Occipital lobe (tissue), 2 donors: ENCODE results near the gene SLC49A3. TPM values are rescaled to one million over a fixed set of nuclear protein-coding genes. Genes with fewer than 3 reads are reported as not detected.

Experiments used
- DNase-seq: peaks from one replicate; lab custom pipeline; 2025; lab: John Stamatoyannopoulos, UW
- total RNA-seq: library from RNA; depleted of rRNA; stranded (reverse); fragments of >200 nt; gene quantifications from one replicate; pipeline ENCODE4 v1.2.3, GENCODE V29; 2014

The SLC49A3 gene
- total RNA-seq, 1 donor from 2014 or later = 0.62 TPM

DNA sequence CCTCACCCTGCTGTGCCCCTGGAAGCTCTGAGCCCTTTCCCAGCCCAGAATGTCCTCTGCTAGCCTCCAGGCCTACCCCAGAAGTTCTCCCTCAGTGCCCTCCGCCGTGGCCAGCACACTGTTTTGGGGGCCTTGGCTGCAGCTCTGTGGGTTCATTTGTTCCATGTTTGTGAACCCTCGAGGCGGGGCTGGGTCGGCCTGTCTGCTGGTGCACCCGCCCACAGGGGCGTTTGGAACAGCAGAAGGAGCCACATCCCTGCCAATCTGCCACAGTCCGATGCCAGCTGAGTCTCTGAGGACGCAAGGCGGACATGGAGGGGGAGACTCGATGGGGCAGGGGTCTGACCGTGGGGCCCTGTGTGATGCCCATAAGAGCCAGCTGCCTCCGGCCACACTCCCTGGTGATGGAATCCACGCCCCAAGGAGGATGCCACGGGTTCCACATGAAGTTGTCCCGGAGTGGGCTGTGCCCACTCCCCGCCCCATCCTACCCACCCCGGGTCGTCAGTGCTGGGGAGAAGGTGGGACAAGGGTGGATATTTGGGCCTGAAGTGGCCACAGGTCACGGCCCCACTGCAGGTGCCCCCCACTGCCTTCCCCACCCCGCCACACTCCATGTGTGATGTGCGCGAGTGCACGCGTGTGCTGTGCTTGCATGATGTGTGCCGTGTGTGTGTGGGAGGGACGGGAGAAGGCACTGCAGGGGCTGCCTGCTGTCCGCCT, 22.0 kb downstream of the SLC49A3 start:
- no peak for DNase-seq

GRCh38 chr4:666436-666810, 22.5 kb downstream of the SLC49A3 start:
- no peak for DNase-seq

DNA sequence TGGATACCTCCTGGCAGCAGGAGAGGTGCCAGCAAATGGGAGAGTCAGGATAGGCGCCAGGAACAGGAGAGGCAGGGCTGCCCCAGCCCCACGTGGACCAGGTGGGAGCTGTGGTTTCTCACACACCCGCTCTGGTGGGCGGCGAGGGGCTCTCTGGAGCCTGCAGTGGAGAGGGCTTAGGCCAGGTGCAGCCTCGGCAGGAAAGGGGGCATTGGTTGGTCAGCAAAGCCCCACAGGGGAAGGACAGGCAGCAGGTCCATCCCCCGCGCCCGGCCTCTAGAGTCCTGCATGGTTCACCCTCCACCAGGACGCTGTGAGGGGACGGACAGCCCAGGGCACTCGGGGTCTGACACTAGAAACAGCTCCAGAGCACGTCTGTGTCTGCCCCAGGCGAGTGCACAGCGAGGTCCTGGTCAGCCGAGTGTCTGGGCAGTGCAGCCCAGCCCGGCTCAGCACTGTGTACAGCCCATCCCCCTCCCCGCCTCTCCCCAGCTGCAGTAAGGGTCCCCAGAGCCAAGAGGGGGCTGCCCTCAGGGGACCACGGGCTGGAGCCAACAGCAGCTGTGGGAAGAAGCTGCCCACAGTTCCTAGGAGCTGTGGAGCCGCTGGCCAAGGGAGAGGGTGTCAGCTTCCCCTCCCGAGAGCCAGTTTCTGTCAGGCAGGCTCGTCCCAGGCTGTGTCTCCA, 23.1 kb downstream of the SLC49A3 start:
- no peak for DNase-seq

GRCh38 chr4:665381-665750, 23.6 kb downstream of the SLC49A3 start:
- no peak for DNase-seq

GRCh38 chr4:664713-665231, 24.2 kb downstream of the SLC49A3 start:
- no peak for DNase-seq

- no peak for DNase-seq
Measured at GRCh38 chr4:663438-664428, 25.2 kb downstream of the SLC49A3 start.

- DNase-seq = no peak
Measured at GRCh38 chr4:663046-663437, 25.9 kb downstream of the SLC49A3 start.

DNA sequence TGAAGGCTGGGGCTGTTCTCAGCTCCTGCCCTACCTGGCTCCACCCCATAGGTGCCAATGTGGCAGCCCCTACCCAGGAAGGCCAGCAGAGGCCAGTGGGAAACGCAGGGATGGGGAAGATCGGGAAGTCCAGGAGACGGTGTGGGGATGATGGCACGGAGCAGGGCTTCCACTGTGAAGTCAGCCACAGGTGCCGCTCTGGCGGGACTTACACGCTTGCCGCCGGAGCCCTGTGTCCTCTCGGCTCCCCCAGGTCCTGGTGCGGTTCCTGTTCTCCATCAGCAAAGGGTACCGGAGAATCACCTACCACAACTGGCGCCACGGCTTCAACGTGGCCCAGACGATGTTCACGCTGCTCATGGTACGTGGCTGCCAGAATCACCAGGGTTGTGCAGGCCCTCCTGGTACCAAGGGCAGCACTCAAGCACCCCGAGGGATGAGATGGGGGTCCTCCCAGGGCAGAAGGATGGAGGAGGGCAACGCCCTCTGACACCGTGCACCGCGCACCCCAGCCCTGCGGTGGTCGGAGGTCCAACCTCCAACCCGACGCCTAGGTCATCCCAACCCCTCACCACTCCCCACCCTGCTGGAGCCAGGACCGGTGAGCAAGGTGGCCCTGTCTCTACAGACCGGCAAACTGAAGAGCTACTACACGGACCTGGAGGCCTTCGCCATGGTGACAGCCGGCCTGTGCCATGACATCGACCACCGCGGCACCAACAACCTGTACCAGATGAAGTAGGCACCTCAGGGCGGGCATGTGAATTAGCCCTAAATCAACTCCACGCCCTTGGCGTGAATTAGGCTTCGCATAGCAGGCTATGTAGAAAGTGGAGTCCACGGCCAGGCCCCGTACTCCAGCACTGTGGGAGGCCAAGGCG, 26.8 kb downstream of the SLC49A3 start:
- no peak for DNase-seq

- no peak for DNase-seq
Measured at GRCh38 chr4:661231-661630, 27.7 kb downstream of the SLC49A3 start.

- no peak for DNase-seq
Measured at GRCh38 chr4:660401-660800, 28.6 kb downstream of the SLC49A3 start.

GRCh38 chr4:659851-660250, 29.1 kb downstream of the SLC49A3 start:
- no peak for DNase-seq

DNA sequence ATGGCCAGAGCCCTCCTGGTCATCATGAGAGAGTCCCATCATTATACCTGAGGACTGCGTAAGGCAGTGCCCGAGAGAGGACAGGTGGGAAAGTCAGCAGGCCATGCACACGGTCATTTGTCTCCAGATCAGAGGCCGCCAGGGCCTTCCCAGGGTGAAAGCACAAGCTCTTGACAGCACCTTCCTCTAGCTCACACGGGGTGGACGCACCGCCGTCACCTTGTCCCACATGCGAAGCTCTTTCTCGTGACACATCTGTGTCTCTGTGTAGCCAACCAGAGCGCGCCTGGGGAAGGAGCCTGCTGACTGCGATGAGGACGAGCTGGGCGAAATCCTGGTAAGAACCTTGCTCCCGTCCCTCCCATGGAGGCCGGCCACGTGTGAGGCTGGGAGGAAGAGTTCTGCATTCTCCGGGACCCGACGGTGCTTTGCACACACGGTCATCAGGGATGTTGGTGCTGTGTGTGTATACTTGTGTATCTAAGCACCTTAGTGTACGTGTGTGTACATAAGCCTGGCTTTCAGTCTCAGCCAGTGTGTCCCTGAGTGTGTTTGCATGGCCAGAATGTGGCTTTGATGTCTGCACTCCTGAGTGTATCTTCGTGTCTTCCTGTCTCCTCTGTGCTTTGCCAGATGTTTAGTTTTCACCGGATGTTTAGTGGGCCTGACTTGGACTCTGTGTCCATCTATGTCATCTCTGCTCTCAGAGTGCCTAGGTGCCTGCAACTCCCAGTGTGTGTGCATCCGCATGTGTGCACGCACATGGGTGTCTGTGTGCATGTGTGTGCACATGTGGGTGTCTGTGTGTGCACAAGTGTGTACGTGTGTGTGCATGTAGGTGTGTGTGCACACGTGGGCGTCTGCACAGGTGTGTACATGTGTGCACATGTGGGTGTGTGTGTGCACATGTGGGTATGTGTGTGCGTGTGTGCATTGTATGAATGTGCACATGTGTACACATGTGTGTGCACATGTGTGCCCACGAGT, 30.0 kb downstream of the SLC49A3 start:
- no peak for DNase-seq

GRCh38 chr4:657834-658667, 30.9 kb downstream of the SLC49A3 start:
- DNase-seq = no peak

DNA sequence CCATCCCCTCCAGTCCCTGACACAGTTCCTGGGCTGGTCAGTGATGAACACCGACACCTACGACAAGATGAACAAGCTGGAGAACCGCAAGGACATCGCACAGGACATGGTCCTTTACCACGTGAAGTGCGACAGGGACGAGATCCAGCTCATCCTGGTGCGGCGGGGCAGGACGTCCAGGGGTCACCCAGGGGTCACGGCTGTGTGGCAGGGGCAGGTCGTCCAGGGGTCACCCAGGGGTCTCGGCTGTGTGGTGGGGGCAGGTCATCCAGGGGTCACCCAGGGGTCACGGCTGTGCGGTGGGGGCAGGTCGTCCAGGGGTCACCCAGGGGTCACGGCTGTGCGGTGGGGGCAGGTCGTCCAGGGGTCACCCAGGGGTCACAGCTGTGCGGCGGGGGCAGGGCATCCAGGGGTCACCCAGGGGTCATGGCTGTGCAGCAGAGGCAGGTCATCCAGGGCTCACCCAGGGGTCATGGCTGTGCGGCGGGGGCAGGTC, 31.6 kb downstream of the SLC49A3 start:
- DNase-seq = no peak

- no peak for DNase-seq
Measured at GRCh38 chr4:656436-657337, 32.3 kb downstream of the SLC49A3 start.

DNA sequence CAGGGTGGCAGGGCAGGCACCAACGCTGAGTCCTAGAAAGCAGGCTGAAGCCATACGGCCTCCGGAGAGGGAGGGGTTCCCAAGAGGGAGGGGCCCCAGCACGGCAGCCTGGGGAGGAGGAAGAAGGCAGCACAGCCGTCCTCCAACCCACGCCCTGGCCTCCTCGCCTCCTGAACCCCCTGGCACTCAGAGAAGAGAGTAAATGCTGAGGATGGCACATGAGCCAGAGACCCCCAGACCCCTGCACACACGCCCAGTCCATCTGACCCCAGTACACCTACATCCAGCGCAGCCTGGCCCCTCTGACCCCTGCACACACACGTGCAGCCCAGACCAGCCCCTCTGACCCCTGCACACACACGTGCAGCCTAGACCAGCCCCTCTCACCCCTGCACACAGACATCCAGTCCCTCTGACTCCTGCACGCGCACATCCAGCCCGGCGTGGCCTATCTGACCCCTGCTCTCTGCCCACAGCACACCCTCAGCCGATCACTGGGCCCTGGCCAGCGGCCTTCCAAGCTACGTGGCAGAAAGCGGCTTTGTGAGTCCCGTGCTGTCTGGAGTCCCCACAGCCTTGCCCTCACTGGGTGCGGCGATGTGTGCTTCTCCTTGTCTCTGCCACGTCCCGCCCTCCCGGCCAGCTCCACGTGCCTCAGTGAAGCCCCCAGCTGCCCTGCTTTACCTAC, 33.3 kb downstream of the SLC49A3 start:
- DNase-seq = no peak
